Activated naive CD8-positive, alpha-beta T cell treated with anti-CD3 and anti-CD28 coated beads, Interleukin-2, amount 50 U/mL, for 16 hours (primary cell): ENCODE results near the gene SDHAF1.

Experiments used
- DNase-seq: peaks from one replicate; pipeline ENCODE4 v3.0.0-alpha.2; 2020; ENCODE audit warnings: low read depth, low spot score

SDHAF1 gene

GRCh38 chr19:35986664-35987570 is 8.1 kb upstream of the SDHAF1 start:
- no peak for DNase-seq

- no peak for DNase-seq
Measured at GRCh38 chr19:35987571-35987896, 7.5 kb upstream of the SDHAF1 start.

GRCh38 chr19:35988824-35989223 is 6.2 kb upstream of the SDHAF1 start:
- DNase-seq: no peak

GRCh38 chr19:35990156-35990555 is 4.8 kb upstream of the SDHAF1 start:
- no peak for DNase-seq

- DNase-seq: no peak
Measured at GRCh38 chr19:35990771-35991730, 3.9 kb upstream of the SDHAF1 start.

- no peak for DNase-seq
Measured at GRCh38 chr19:35991731-35992450, 3.1 kb upstream of the SDHAF1 start.

GRCh38 chr19:35992907-35993765 is 1.9 kb upstream of the SDHAF1 start:
- DNase-seq: no peak

- no peak for DNase-seq
Measured at GRCh38 chr19:35993923-35994598, 927 bp upstream of the SDHAF1 start.

- DNase-seq: no peak
Measured at GRCh38 chr19:35996777-35997176, 1.8 kb downstream of the SDHAF1 start.

GRCh38 chr19:36001605-36002004 is 6.6 kb downstream of the SDHAF1 start:
- no peak for DNase-seq

GRCh38 chr19:36003284-36003683 is 8.3 kb downstream of the SDHAF1 start:
- no peak for DNase-seq

GRCh38 chr19:36006955-36007354 is 12.0 kb downstream of the SDHAF1 start:
- no peak for DNase-seq

GRCh38 chr19:36008336-36008978 is 13.5 kb downstream of the SDHAF1 start, which contains the start of gene SYNE4:
Gene SYNE4, minus strand, starts transcription at chr19:36008813. Its CDS starts 132 bp downstream, at chr19:36008681.
- no peak for DNase-seq

- DNase-seq: no peak
Measured at GRCh38 chr19:36009220-36009619, 14.2 kb downstream of the SDHAF1 start.

- no peak for DNase-seq
Measured at GRCh38 chr19:36009633-36010379, 14.8 kb downstream of the SDHAF1 start.

- no peak for DNase-seq
Measured at GRCh38 chr19:36010402-36010801, 15.4 kb downstream of the SDHAF1 start.

GRCh38 chr19:36013280-36014011 is 18.5 kb downstream of the SDHAF1 start:
- no peak for DNase-seq
